ENCODE results near the gene VIPR2.
"Not testable (repeated sequence)": the region's sequence is repeated elsewhere in the genome, so short reads cannot be mapped to it uniquely, and the experiment has no call there.

The VIPR2 gene

DNA sequence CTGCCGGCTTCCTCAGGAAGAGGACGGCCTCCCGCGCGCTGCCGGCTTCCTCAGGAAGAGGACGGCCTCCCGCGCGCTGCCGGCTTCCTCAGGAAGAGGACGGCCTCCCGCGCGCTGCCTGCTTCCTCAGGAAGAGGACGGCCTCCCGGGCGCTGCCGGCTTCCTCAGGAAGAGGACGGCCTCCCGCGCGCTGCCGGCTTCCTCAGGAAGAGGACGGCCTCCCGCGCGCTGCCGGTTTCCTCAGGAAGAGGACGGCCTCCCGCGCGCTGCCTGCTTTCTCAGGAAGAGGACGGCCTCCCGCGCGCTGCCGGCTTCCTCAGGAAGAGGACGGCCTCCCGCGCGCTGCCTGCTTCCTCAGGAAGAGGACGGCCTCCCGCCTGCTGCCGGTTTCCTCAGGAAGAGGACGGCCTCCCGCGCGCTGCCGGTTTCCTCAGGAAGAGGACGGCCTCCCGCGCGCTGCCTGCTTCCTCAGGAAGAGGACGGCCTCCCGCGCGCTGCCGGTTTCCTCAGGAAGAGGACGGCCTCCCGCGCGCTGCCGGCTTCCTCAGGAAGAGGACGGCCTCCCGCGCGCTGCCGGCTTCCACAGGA is 138.6 kb downstream of the VIPR2 start:
- DNase-seq = not testable (repeated sequence)

- DNase-seq = no peak
These were observed 139.0 kb downstream of the VIPR2 start for GRCh38 chr7:159005618-159006017.

- no peak for DNase-seq
These were observed 140.3 kb downstream of the VIPR2 start for GRCh38 chr7:159004411-159004810.

GRCh38 chr7:159001811-159002210 is 142.9 kb downstream of the VIPR2 start:
- no peak for DNase-seq

DNA sequence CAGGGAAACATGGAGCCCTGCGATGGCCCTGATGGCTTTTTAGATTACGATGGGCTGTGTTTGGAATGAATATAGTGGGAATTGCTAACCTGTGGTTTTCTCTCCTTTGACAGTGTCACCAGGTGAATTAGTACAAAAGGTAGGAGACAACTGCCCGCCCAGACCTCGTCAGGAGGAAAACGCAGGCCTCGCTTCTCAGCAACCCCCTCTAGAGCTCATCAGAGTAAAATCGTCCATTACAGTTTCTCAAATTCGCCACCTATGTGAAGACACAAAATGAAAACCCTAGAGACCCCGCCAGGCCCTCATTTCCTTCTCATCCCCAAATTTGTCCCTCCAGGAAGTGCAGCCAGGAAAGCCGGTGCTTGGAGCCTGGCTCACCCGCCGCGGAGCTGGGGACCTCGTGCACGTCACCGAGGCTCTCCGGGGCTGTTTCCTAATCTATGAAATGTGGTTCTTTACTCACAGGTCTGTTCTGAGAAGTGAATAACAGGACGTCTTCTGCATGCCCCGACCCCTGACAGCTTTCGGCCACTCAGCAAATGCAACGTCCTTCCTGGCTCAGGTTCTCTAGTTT is 143.7 kb downstream of the VIPR2 start:
- no peak for DNase-seq

GRCh38 chr7:159000070-159000469 is 144.6 kb downstream of the VIPR2 start:
- no peak for DNase-seq

DNA sequence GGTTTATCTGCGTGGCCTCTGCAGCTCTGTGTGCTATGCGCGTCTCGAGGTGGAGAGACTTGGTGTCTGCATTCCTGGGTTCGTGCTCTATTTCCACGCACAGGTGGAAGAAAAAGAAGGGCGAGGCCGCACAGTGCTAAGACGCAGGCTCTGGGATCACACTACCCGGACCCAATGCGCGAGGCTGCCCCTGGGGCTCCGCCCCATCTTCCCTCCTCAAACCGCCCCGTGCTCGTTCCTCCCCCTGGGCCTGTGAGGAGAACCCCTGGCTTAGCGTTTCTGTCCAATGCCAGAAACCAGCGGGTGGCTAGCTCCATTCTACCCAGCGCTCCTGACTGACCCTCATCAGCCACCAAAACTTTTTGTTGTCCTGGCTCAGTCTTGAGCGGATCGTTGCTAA is 145.2 kb downstream of the VIPR2 start:
- DNase-seq = no peak

DNA sequence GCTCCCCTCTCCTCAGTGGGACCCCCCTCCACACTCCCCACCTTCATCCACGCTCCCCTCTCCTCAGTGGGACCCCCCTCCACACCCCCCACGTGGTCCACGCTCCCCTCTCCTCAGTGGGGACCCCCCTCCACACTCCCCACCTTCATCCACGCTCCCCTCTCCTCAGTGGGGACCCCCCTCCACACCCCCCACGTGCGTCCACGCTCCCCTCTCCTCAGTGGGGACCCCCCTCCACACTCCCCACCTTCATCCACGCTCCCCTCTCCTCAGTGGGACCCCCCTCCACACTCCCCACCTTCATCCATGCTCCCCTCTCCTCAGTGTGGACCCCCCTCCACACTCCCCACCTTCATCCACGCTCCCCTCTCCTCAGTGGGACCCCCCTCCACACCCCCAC is 146.4 kb downstream of the VIPR2 start:
- DNase-seq = not testable (repeated sequence)

DNA sequence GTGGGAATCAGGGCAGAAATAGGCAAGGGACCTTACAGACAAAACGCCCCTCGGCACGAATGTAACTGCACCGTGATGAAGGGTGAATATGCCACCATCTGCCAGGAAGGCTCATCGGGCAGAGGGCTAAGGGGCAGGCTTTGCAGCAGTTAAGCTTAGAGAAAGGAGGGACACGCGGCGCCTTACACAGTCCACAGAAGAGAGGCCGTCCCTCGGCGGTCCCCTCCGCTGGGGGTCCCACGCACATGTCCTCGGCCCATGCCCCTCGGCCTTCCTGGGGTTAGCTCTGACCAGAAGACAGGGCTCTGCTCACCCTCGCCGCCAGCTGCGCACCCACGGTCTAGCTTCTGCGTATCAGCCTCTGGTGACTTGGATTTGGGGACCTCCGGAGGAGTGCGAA is 147.2 kb downstream of the VIPR2 start:
- no peak for DNase-seq

DNA sequence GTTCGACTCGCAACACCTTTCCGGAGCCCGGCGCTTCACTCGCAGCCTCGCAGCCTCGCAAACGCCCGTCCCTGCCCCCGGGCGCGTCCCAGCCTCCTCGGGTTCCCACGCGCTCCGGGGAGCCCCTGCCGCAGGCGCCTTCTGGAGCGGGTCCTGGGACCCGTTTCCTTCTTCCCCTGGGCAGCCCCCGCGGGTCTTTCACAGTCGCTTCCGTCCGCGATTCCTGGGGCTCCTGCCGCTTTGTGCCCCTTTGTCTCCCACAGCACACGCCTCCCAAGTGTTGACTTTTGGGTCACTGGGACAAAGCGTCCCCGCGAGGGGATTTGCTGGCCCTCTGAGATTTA is 147.6 kb downstream of the VIPR2 start:
- DNase-seq = no peak

DNA sequence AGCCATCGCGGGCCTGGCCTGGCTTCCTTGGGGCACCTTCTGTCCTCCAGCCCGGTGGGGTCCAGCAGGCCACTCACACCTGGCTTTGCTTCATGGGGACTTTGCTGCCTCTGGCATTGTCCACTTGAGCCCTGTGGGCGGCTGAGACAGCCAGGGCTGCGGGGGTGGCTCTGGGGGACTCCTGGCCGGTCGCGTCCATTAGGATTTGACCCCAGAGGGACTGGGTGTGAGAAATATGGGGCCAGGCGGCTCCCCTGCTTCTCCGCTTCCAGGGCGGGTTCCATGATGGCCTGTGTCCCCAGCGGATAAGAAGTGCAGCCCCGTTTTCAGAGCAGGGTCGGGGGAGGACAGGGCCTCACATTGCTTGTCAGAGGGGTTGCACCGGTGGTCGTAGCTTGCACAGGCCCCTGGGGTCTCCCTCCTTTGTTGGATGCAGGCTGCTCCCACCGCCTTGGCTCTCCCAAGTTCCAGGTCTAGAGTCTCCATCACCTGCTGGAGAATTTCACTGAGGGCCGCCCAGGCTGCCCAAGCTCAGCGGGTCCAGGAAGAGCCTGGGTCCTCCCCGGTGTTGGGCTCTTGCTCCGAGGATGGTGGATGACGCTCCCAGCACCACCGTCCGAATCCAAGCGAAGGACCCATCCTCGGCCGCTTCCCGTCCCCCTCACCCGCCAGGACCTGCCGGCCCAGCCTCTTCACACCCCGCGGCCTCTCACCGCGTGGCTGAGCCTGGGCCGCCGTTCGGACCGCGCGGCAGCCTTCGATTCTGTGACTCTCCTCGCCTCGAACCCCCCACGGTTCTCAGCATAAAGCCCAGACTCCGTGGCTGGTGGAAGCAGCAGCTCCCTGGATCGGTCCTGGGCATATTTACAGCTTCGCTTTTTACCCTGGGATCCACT is 148.2 kb downstream of the VIPR2 start:
- no peak for DNase-seq

- DNase-seq = no peak
These were observed 149.2 kb downstream of the VIPR2 start for GRCh38 chr7:158995514-158995913.

DNA sequence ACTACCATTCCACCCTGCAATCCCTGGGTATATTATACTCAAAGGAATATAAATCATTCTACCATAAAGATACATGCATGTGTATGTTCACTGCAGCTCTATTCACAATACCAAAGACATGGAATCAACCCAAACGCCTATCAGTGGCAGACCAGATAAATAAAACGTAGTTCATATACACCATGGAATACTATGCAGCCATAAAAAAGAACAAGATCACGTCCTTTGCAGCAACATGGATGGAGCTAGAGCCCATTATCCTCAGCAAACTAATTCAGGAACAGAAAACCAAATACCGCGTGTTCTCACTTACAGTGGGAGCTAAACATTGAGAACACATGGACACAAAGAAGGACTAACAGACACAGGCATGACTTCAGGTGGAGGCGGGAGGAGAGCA is 150.0 kb downstream of the VIPR2 start:
- DNase-seq = no peak

DNA sequence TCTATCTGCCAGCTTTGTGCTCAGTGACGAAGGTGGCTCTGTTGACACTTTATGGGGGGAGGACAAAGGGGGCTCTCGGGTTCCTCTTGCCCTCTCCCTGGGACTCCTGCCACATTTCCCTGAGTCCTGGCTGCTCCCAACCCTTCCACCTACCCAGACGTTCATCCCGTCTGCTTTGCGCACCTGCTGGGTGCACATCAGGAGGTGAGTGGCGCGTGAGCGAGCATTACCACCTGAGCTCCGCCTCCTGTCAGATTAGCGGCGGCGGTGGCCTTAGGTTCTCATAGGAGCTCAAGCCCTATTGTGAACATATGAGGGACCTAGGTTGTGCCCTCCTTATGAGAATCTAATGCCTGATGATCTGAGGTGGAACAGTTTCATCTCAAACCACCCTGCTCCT is 151.1 kb downstream of the VIPR2 start:
- no peak for DNase-seq

DNA sequence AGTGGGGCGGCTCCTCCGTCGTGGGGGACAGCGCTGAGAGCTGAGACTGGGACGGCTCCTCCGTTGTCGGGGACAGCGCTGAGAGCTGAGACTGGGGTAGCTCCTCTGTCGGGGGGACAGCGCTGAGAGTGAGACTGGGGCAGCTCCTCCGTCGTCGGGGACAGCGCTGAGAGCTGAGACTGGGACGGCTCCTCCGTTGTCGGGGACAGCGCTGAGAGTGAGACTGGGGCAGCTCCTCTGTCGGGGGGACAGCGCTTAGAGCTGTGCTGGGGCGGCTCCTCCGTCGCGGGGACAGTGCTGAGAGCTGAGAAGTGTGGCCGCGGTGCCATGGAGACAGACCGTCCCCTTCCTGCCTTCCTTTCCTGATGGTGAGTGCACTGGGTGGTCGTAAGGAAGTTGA is 151.9 kb downstream of the VIPR2 start:
- no peak for DNase-seq

DNA sequence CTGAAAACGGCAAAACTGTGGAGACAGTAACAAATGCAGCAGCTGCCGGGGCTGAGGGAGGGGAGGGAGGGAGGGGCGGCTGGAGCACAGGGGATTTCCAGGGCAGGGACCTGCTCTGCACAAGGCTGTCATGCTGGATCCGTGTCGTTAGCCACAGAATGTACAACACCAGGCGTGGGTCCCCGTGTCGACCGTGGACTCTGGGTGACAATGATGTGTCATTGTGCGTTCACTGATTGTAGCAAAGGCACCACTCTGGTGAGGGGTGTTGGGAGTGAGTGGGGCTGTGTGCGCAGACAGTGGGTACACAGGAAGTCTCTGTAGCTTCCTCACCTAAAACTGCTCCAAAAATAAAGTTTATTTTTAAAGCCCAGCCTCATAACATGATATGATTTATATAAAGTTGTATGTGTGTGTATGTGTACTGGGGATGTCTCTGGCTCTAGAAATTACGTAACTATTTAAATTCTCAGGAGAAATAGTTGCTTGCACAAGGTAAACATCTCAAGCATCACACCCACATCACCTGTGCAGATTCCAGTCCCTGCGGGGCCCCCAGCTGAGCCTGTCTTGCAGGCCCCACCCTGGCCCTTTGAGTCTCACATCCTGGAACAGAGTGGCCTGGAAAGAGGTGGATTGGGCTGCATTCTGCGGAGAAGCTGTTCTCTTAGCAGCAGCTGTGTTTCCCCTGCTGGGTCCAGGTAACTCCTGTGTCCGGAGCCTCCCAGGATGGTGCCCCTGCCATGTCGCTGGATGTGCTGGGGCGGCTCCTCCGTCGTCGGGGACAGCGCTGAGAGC is 152.6 kb downstream of the VIPR2 start:
- DNase-seq = no peak

GRCh38 chr7:158988996-158989395 is 155.7 kb downstream of the VIPR2 start:
- no peak for DNase-seq

DNA sequence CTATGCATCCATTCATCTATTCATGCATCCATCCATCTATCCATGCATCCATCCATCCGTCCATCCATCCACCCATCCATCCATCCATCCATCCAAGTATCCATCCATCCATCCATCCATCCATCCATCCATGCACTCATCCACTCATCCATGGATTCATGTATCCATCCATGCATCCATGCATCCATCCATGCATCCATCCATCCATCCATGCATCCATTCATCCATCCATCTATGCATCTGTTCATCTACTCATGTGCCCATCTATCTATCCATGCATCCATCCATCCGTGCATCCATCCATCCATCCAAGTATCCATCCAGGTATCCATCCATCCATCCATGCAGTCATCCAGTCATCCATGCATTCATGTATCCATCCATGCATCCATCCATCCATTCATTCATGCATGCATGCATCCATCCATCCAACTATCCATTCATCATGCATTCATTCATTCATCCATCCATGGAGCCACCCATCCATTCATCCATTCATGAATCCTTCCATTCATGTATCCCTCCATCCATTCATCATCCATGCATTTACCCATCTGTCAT is 156.3 kb downstream of the VIPR2 start:
- no peak for DNase-seq

- DNase-seq = no peak
These were observed 157.0 kb downstream of the VIPR2 start for GRCh38 chr7:158987691-158988090.

GRCh38 chr7:158985583-158985982 is 159.1 kb downstream of the VIPR2 start:
- DNase-seq = no peak

- not testable (repeated sequence) for DNase-seq
These were observed 160.7 kb downstream of the VIPR2 start for GRCh38 chr7:158984007-158984406.

DNA sequence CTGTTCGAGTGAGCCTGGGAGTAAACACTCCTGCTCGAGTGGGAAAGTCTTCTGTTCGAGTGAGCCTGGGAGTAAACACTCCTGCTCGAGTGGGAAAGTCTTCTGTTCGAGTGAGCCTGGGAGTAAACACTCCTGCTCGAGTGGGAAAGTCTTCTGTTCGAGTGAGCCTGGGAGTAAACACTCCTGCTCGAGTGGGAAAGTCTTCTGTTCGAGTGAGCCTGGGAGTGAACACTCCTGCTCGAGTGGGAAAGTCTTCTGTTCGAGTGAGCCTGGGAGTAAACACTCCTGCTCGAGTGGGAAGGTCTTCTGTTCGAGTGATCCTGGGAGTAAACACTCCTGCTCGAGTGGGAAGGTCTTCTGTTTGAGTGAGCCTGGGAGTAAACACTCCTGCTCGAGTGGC is 162.6 kb downstream of the VIPR2 start:
- not testable (repeated sequence) for DNase-seq

All from right forelimb (tissue), 1 donor.